IMR-90 (cell line): ENCODE results near the gene SORBS1. TPM values are rescaled to one million over a fixed set of nuclear protein-coding genes. Genes with fewer than 3 reads are reported as not detected.

Experiments
- ATAC-seq: fragments of 200-7000 bp; cut with Tn5 transposase; 2 replicates; pipeline ENCODE4 v1.9.1; 2020; ENCODE audit warnings: low read depth, mild to moderate bottlenecking, moderate library complexity
- BruUV-seq: library from RNA; stranded (reverse); fragments of 400-500 nt; replicated peaks from 2 replicates; lab custom pipeline; 2021; lab: Mats Ljungman, UMichigan
- CTCF ChIA-PET: fragments of 300-600 bp; formaldehyde crosslinking; extraction: SDS; loops from one replicate; lab custom pipeline; 2021; ENCODE audit warnings: antibody characterized with exemption; lab: Yijun Ruan, JAX
- POLR2A ChIA-PET: fragments of 300-600 bp; sonication (Branson Sonifier 250); formaldehyde crosslinking; loops from one replicate; lab custom pipeline; 2022; ENCODE audit warnings: antibody characterized with exemption; ENCODE audit not compliant: unreplicated experiment; lab: Charles Lee
- DNase-seq: peaks from one replicate; pipeline ENCODE4 v3.0.0; 2013
- H2AFZ ChIP-seq: replicated peaks from 2 replicates; pipeline ENCODE3; 2013; ENCODE audit warnings: low read length, mild to moderate bottlenecking; ENCODE audit not compliant: poor library complexity
- H2AK5ac ChIP-seq: 2 replicates; pipeline ENCODE4 v1.6.1; 2013; ENCODE audit warnings: low read depth, low read length, inconsistent platforms
- H2AK9ac ChIP-seq: replicated peaks from 2 replicates; pipeline ENCODE3; 2013; ENCODE audit warnings: mild to moderate bottlenecking, low read depth, low read length, moderate library complexity; ENCODE audit not compliant: poor library complexity
- H2BK120ac ChIP-seq: 2 replicates; pipeline ENCODE4 v1.6.1; 2013; ENCODE audit warnings: low read depth, low read length, inconsistent platforms
- H2BK15ac ChIP-seq: 3 replicates; pipeline ENCODE4 v1.6.1; 2013; ENCODE audit warnings: low read depth, low read length, inconsistent platforms
- H2BK20ac ChIP-seq: 2 replicates; pipeline ENCODE4 v1.6.1; 2013; ENCODE audit warnings: low read depth, mild to moderate bottlenecking, inconsistent platforms, low read length, moderate library complexity
- H2BK5ac ChIP-seq: 2 replicates; pipeline ENCODE4 v1.6.1; 2013; ENCODE audit warnings: mild to moderate bottlenecking, low read depth, low read length, inconsistent platforms; ENCODE audit not compliant: poor library complexity, severe bottlenecking
- H3K14ac ChIP-seq: replicated peaks from 2 replicates; pipeline ENCODE4 v1.6.1; 2013; ENCODE audit warnings: low read depth, low read length, inconsistent platforms
- H3K18ac ChIP-seq: 2 replicates; pipeline ENCODE4 v1.6.1; 2013; ENCODE audit warnings: low read depth, low read length, control low read depth
- H3K23ac ChIP-seq: 2 replicates; pipeline ENCODE4 v1.6.1; 2013; ENCODE audit warnings: low read depth, low read length, inconsistent platforms
- H3K27ac ChIP-seq: 2 replicates; pipeline ENCODE4 v1.5.1; 2013; ENCODE audit warnings: mild to moderate bottlenecking, control low read depth, low read length; ENCODE audit not compliant: insufficient read depth
- H3K27me3 ChIP-seq: 2 replicates; pipeline ENCODE4 v1.6.1; 2013; ENCODE audit warnings: low read length; ENCODE audit not compliant: control insufficient read depth, insufficient read depth
- H3K36me3 ChIP-seq: 2 replicates; pipeline ENCODE4 v1.6.1; 2013; ENCODE audit warnings: low read length, mixed read lengths; ENCODE audit not compliant: control insufficient read depth, insufficient read depth
- H3K4ac ChIP-seq: 2 replicates; pipeline ENCODE4 v1.6.1; 2013; ENCODE audit warnings: low read depth, low read length, inconsistent platforms
- H3K4me1 ChIP-seq: 2 replicates; pipeline ENCODE4 v1.6.1; 2013; ENCODE audit warnings: low read length, mixed read lengths; ENCODE audit not compliant: control insufficient read depth, insufficient read depth
- H3K4me2 ChIP-seq: 2 replicates; pipeline ENCODE4 v1.6.1; 2013; ENCODE audit warnings: low read depth, mild to moderate bottlenecking, control low read depth, low read length, moderate library complexity
- H3K4me3 ChIP-seq: 2 replicates; pipeline ENCODE4 v1.5.1; 2013; ENCODE audit warnings: low read depth, mild to moderate bottlenecking, control low read depth, low read length, moderate library complexity; ENCODE audit not compliant: insufficient read depth
- H3K56ac ChIP-seq: 2 replicates; pipeline ENCODE4 v1.6.1; 2013; ENCODE audit warnings: low read length, inconsistent platforms; ENCODE audit not compliant: insufficient read depth; ENCODE audit errors: extremely low read depth
- H3K79me1 ChIP-seq, 2 experiments: 2 replicates each; pipeline ENCODE4 v1.6.1; 2013; ENCODE audit warnings: low read length in 2 of 2, inconsistent platforms in 1 of 2, low read depth in 1 of 2
- H3K9ac ChIP-seq: 2 replicates; pipeline ENCODE4 v1.6.1; 2013; ENCODE audit warnings: low read depth, low read length, control low read depth
- H3K9me1 ChIP-seq: 2 replicates; pipeline ENCODE4 v1.6.1; 2013; ENCODE audit warnings: low read length, inconsistent platforms; ENCODE audit not compliant: insufficient read depth
- H3K9me3 ChIP-seq: 2 replicates; pipeline ENCODE4 v1.6.1; 2013; ENCODE audit warnings: low read length; ENCODE audit not compliant: control insufficient read depth, insufficient read depth
- H4K20me1 ChIP-seq: 2 replicates; pipeline ENCODE4 v1.6.1; 2013; ENCODE audit warnings: low read length, inconsistent platforms; ENCODE audit not compliant: insufficient read depth
- H4K5ac ChIP-seq: 2 replicates; pipeline ENCODE4 v1.6.1; 2013; ENCODE audit warnings: mild to moderate bottlenecking, low read depth, low read length, control low read depth
- H4K8ac ChIP-seq, 2 experiments: 2 replicates each; pipeline ENCODE4 v1.6.1; 2013; ENCODE audit warnings: low read depth in 2 of 2, low read length in 2 of 2, control low read depth in 1 of 2, inconsistent platforms in 1 of 2
- H4K91ac ChIP-seq: 2 replicates; pipeline ENCODE4 v1.6.1; 2013; ENCODE audit warnings: low read depth, low read length, inconsistent platforms; ENCODE audit not compliant: insufficient read depth
- BHLHE40 ChIP-seq: fragments of 150-350 bp; IDR thresholded peaks from 2 replicates; pipeline ENCODE4 v1.6.1; 2016; ENCODE audit warnings: mild to moderate bottlenecking, low read depth, low read length
- CEBPB ChIP-seq: IDR thresholded peaks from 2 replicates; pipeline ENCODE4 v1.6.1; 2012; ENCODE audit warnings: low read depth, low read length, improper control_type of control experiment
- CHD1 ChIP-seq: IDR thresholded peaks from 2 replicates; pipeline ENCODE4 v1.6.1; 2012; ENCODE audit warnings: low read depth, low read length, improper control_type of control experiment
- ELK1 ChIP-seq: fragments of 150-350 bp; IDR thresholded peaks from 2 replicates; pipeline ENCODE4 v1.6.1; 2016; ENCODE audit warnings: low read depth, mild to moderate bottlenecking, low read length, moderate library complexity, borderline replicate concordance
- FOS ChIP-seq: fragments of 150-350 bp; IDR thresholded peaks from 2 replicates; pipeline ENCODE4 v1.6.1; 2016; ENCODE audit warnings: low read depth, low read length
- MAFK ChIP-seq: IDR thresholded peaks from 2 replicates; pipeline ENCODE4 v1.6.1; 2012; ENCODE audit warnings: low read depth, low read length, improper control_type of control experiment
- MAZ ChIP-seq: IDR thresholded peaks from 2 replicates; pipeline ENCODE4 v1.6.1; 2012; ENCODE audit warnings: low read depth, mild to moderate bottlenecking, low read length, improper control_type of control experiment, moderate library complexity, borderline replicate concordance
- NFE2L2 ChIP-seq: fragments of 150-350 bp; IDR thresholded peaks from 2 replicates; pipeline ENCODE4 v1.6.1; 2016; ENCODE audit warnings: low read depth, mild to moderate bottlenecking, low read length
- POLR2A ChIP-seq: IDR thresholded peaks from 2 replicates; pipeline ENCODE4 v1.6.1; 2012; ENCODE audit warnings: mild to moderate bottlenecking, low read depth, low read length
- RAD21 ChIP-seq: IDR thresholded peaks from 2 replicates; pipeline ENCODE4 v1.6.1; 2012; ENCODE audit warnings: low read length, improper control_type of control experiment
- RCOR1 ChIP-seq: IDR thresholded peaks from 2 replicates; pipeline ENCODE4 v1.6.1; 2012; ENCODE audit warnings: mild to moderate bottlenecking, low read length, improper control_type of control experiment; ENCODE audit not compliant: insufficient replicate concordance
- RFX5 ChIP-seq: IDR thresholded peaks from 2 replicates; pipeline ENCODE4 v1.8.0; 2012; ENCODE audit warnings: low read depth, mild to moderate bottlenecking, low read length, moderate library complexity
- SMC3 ChIP-seq: fragments of 150-350 bp; IDR thresholded peaks from 2 replicates; pipeline ENCODE4 v1.6.1; 2016; ENCODE audit warnings: low read depth, mild to moderate bottlenecking, antibody characterized with exemption, low read length, moderate library complexity
- USF2 ChIP-seq: fragments of 150-350 bp; IDR thresholded peaks from 2 replicates; pipeline ENCODE4 v1.6.1; 2017; ENCODE audit warnings: mild to moderate bottlenecking, antibody characterized with exemption, low read length, low read depth
- WGBS, 2 experiments: methylation state at CpG; one replicate each; pipeline versions ENCODE4 v1.1.5 to v1.1.7; 2013; ENCODE audit warnings: missing lambda C conversion rate in 2 of 2; ENCODE audit not compliant: insufficient read length in 1 of 2; ENCODE audit errors: extremely low coverage in 2 of 2; 5-methylcytosine and 5-hydroxymethylcytosine counted together
- dilution Hi-C: fragments of 300-500 bp; cut with HindIII; formaldehyde crosslinking; loops from one replicate; pipeline ENCODE4 v1.14.3; 2018; ENCODE audit warnings: low sequenced_read_pairs; ENCODE audit not compliant: unreplicated experiment
- in situ Hi-C: fragments of 300-500 bp; cut with MboI; formaldehyde crosslinking; loops from 3 replicates; pipeline ENCODE4 v1.14.3; 2019; ENCODE audit warnings: low sequenced_read_pairs, inconsistent platforms, mixed read lengths
- intact Hi-C: fragments of 100-400 bp; cut with micrococcal nuclease; formaldehyde crosslinking; loops from 2 replicates; pipeline ENCODE4 v1.10.0; 2022
- polyA plus RNA-seq, 3 experiments: library from polyadenylated mRNA; depleted of rRNA; stranded (reverse); fragments of >200 nt; gene quantifications; 2 replicates each; pipeline ENCODE4 v1.2.3, GENCODE V29; 2012; ENCODE audit warnings: low replicate concordance in 1 of 3
- total RNA-seq: library from RNA; depleted of rRNA; stranded (reverse); fragments of >200 nt; gene quantifications from 2 replicates; pipeline ENCODE4 v1.2.3, GENCODE V29; 2012

The SORBS1 gene
- total and polyA plus RNA-seq, 2 of the 4 experiments (the other 2 are of a cell fraction), result 0.18 to 0.32 TPM

- no peak for TF ChIP-seq FOS
- no peak for TF ChIP-seq MAZ
- no peak for TF ChIP-seq CHD1
- TF ChIP-seq ELK1, result no peak
- TF ChIP-seq RAD21, result no peak
- TF ChIP-seq POLR2A, result no peak
- TF ChIP-seq NFE2L2, result no peak
- no peak for TF ChIP-seq RFX5
- no peak for TF ChIP-seq USF2
- no peak for TF ChIP-seq BHLHE40
- TF ChIP-seq SMC3, result no peak
- no peak for TF ChIP-seq CEBPB
- TF ChIP-seq MAFK, result no peak
- TF ChIP-seq RCOR1, result no peak
- Histone ChIP-seq H2BK120ac (no peak overlapping the region), H3K4me3 (no peak overlapping the region), H3K4me2 (no peak overlapping the region), H3K9ac (no peak overlapping the region), H3K79me1 (no peaks in the 10 kb centered on the region), H4K8ac (no peak overlapping the region), H3K56ac (no peak overlapping the region), H2AFZ (no peak overlapping the region), H2BK20ac (no peak overlapping the region), H4K20me1 (no peaks in the 10 kb centered on the region), H3K27me3 (no peaks in the 10 kb centered on the region; the same call in 1 of the 2 replicates), H3K9me3 (no peaks in the 10 kb centered on the region), H3K4me1 (no peaks in the 10 kb centered on the region), H3K27ac (no peak overlapping the region), H3K14ac (no peak overlapping the region), H3K36me3 (no peaks in the 10 kb centered on the region), H3K23ac (no peak overlapping the region), H4K91ac (no peak overlapping the region), H3K9me1 (no peaks in the 10 kb centered on the region), H2AK5ac (no peak overlapping the region), H3K4ac (no peak overlapping the region), H3K18ac (no peak overlapping the region), H2AK9ac (no peak overlapping the region), H4K5ac (no peak overlapping the region), H2BK5ac (no peak overlapping the region), H2BK15ac (no peak overlapping the region)
- dilution Hi-C loops (no loop called here), in situ Hi-C loops (no loop called here), intact Hi-C loops (no loop called here)
- ATAC-seq, result no peak
- WGBS, 2 experiments, result no CpG with 5 or more reads among the region's 1 CpG
- BruUV-seq, result no TSS peak
- POLR2A ChIA-PET, result no interaction called here
- no peak for DNase-seq
- CTCF ChIA-PET, result interaction anchor here (0.7 kb wide), 1 partner anchor 70 kb away, joined by 3 read pairs; no protein-coding TSS in a partner anchor
Measured at GRCh38 chr10:95404864-95405263, 156.3 kb downstream of the SORBS1 start.
